Measurements from ENCODE around the gene PPP2R5C. TPM values are rescaled to one million over a fixed set of nuclear protein-coding genes. Genes with fewer than 3 reads are reported as not detected.

The PPP2R5C gene
- total and polyA plus RNA-seq, 2 donors (not counting 3 experiments of a cell fraction or from before 2014, with no cell fraction given): 42.6 to 83.6 TPM

GRCh38 chr14:101907619-101908018, 146.1 kb downstream of the PPP2R5C start:
- CTCF ChIA-PET: no interaction called here
- POLR2A ChIA-PET: no interaction called here
- DNase-seq (ENCODE audit: low read depth, low spot score) (no peak), FAIRE-seq (no peak)
- Histone ChIP-seq H3K79me2 (ENCODE audit: control insufficient read depth, insufficient read depth, low read length) (no peaks in the 10 kb centered on the region), H3K9ac (replicated peaks; ENCODE audit: extremely low read depth, insufficient read depth, low read length) (no peak overlapping the region), H3K4me3 (replicated peaks in 1 of 3; ENCODE audit: insufficient read depth in 1 of 3, low read depth in 1 of 3, low read length in 3 of 3) (no peak overlapping the region), H3K9me1 (replicated peaks; ENCODE audit: control insufficient read depth, extremely low read depth, insufficient read depth, low read length) (no peaks in the 10 kb centered on the region), H3K4me1 (ENCODE audit: control insufficient read depth, extremely low read depth, insufficient read depth, low read length) (no peaks in the 10 kb centered on the region), H3K9me3 (replicated peaks; ENCODE audit: control insufficient read depth, insufficient read depth, low read length) (no peaks in the 10 kb centered on the region), H4K20me1 (replicated peaks; ENCODE audit: control insufficient read depth, extremely low read depth, insufficient read depth, low read length) (no peaks in the 10 kb centered on the region), H3K27ac (ENCODE audit: insufficient read depth, low read depth, low read length) (no peak overlapping the region), H3K4me2 (ENCODE audit: insufficient read depth, low read length) (no peak overlapping the region), H3K36me3 (ENCODE audit: control insufficient read depth in 2 of 2, extremely low read depth in 1 of 2, insufficient read depth in 2 of 2, low read length in 2 of 2) (peaks cover 13 to 28% of the 10 kb centered on the region in 2 experiments), H3K27me3 (ENCODE audit: control insufficient read depth in 2 of 2, insufficient read depth in 2 of 2, low read length in 2 of 2) (no peaks in the 10 kb centered on the region), H2AFZ (ENCODE audit: low read depth, low read length) (no peak overlapping the region)
- intact Hi-C loops (cut with micrococcal nuclease) (no loop called here), dilution Hi-C loops (cut with MboI; ENCODE audit: extremely low pct_ligation_motif_present, low sequenced_read_pairs) (no loop called here)
- BruUV-seq (replicated peaks): no TSS peak
- TF ChIP-seq POLR2AphosphoS5 (IDR thresholded peaks at IDR 0.05; ENCODE audit: insufficient read depth, low read depth, low read length): no peak
- no peak for TF ChIP-seq EZH2 (IDR thresholded peaks at IDR 0.05; ENCODE audit: borderline replicate concordance, low read depth, low read length, severe bottlenecking)
- no peak for TF ChIP-seq JUN (IDR thresholded peaks at IDR 0.05; ENCODE audit: borderline replicate concordance, insufficient read depth, insufficient read length, low read depth)

DNA sequence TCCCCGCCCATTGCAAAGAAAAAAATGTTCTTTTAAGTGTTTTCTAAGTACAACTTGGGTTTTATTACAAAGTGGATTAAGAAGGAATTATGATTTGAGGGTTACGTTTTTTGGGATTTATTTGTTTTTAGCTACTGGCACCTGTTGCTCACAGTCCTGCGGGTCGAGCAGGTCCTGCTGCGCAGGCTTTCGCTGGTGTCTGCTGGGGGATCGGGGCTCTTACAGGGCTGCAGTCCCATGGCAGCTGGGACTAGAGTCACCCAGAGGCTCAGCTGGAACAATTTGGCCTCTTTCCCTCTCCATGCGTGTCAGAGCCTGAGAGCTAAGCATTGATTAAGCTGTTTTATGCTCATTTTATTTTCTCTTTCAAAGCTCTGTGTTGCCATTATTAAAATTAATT, 147.3 kb downstream of the PPP2R5C start:
- H3K9me3 ChIP-seq (replicated peaks; ENCODE audit: control insufficient read depth, insufficient read depth, low read length): no peaks in the 10 kb centered on the region
- H3K9ac ChIP-seq (replicated peaks; ENCODE audit: extremely low read depth, insufficient read depth, low read length): no peak overlapping the region
- dilution Hi-C loops (cut with MboI; ENCODE audit: extremely low pct_ligation_motif_present, low sequenced_read_pairs) (no loop called here), intact Hi-C loops (cut with micrococcal nuclease) (no loop called here)
- H3K79me2 ChIP-seq (ENCODE audit: control insufficient read depth, insufficient read depth, low read length): no peaks in the 10 kb centered on the region
- no peak overlapping the region for H3K4me2 ChIP-seq (ENCODE audit: insufficient read depth, low read length)
- BruUV-seq (replicated peaks): no TSS peak
- POLR2A ChIA-PET: no interaction called here
- CTCF ChIA-PET: interaction anchor here (1.6 kb wide), 1 partner anchor 138 kb away, joined by 8 read pairs; no protein-coding TSS in a partner anchor
- H3K9me1 ChIP-seq (replicated peaks; ENCODE audit: control insufficient read depth, extremely low read depth, insufficient read depth, low read length): no peaks in the 10 kb centered on the region
- no peak overlapping the region for H3K27ac ChIP-seq (ENCODE audit: insufficient read depth, low read depth, low read length)
- H2AFZ ChIP-seq (ENCODE audit: low read depth, low read length): no peak overlapping the region
- no peak for TF ChIP-seq POLR2AphosphoS5 (IDR thresholded peaks at IDR 0.05; ENCODE audit: insufficient read depth, low read depth, low read length)
- TF ChIP-seq GATA2 (IDR thresholded peaks at IDR 0.05; ENCODE audit: insufficient read depth, insufficient read length, low read depth, low read length): no peak
- TF ChIP-seq JUN (IDR thresholded peaks at IDR 0.05; ENCODE audit: borderline replicate concordance, insufficient read depth, insufficient read length, low read depth): no peak
- no peak for TF ChIP-seq CTCF (IDR thresholded peaks at IDR 0.05; ENCODE audit: extremely low read depth in 1 of 2, insufficient read depth in 1 of 2, low read depth in 1 of 2, low read length in 2 of 2)
- TF ChIP-seq, protein P1, sequence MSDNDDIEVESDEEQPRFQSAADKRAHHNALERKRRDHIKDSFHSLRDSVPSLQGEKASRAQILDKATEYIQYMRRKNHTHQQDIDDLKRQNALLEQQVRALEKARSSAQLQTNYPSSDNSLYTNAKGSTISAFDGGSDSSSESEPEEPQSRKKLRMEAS (IDR thresholded peaks at IDR 0.05; ENCODE audit: insufficient read depth, insufficient read length): no peak
- TF ChIP-seq FOS (IDR thresholded peaks at IDR 0.05; ENCODE audit: borderline replicate concordance, insufficient read depth, low read length): no peak
- TF ChIP-seq EZH2 (IDR thresholded peaks at IDR 0.05; ENCODE audit: borderline replicate concordance, low read depth, low read length, severe bottlenecking): no peak
- TF ChIP-seq POLR2A (IDR thresholded peaks at IDR 0.05; ENCODE audit: low read depth, low read length): no peak
- no peak for TF ChIP-seq MYC (IDR thresholded peaks at IDR 0.05; ENCODE audit: low read depth, low read length)
- no peaks in the 10 kb centered on the region for H4K20me1 ChIP-seq (replicated peaks; ENCODE audit: control insufficient read depth, extremely low read depth, insufficient read depth, low read length)
- H3K4me3 ChIP-seq (replicated peaks in 1 of 3; ENCODE audit: insufficient read depth in 1 of 3, low read depth in 1 of 3, low read length in 3 of 3): no peak overlapping the region
- H3K27me3 ChIP-seq (ENCODE audit: control insufficient read depth in 2 of 2, insufficient read depth in 2 of 2, low read length in 2 of 2): no peaks in the 10 kb centered on the region
- FAIRE-seq (no peak), DNase-seq (ENCODE audit: low read depth, low spot score) (no peak)
- no peaks in the 10 kb centered on the region for H3K4me1 ChIP-seq (ENCODE audit: control insufficient read depth, extremely low read depth, insufficient read depth, low read length)
- peaks cover 13 to 23% of the 10 kb centered on the region in 2 experiments for H3K36me3 ChIP-seq (ENCODE audit: control insufficient read depth in 2 of 2, extremely low read depth in 1 of 2, insufficient read depth in 2 of 2, low read length in 2 of 2)
